Loucy (cell line): ENCODE measurements around the gene CCN2.

Experiments used
- EZH2phosphoT487 ChIP-seq: fragments of 200-600 bp; IDR thresholded peaks from 2 replicates; pipeline ENCODE4 v1.6.1; 2018; ENCODE audit warnings: antibody characterized with exemption, mild to moderate bottlenecking, moderate library complexity, borderline replicate concordance
- TF ChIP-seq, protein P1 (sequence below): fragments of 200-600 bp; sonication (generic); conservative IDR thresholded peaks from 2 replicates; pipeline ENCODE4 v1.5.1; 2014; ENCODE audit warnings: mild to moderate bottlenecking, antibody characterized with exemption, low read length

GRCh38 chr6:131968656-131969055 is 17.5 kb upstream of the CCN2 start:
- TF ChIP-seq, protein P1, sequence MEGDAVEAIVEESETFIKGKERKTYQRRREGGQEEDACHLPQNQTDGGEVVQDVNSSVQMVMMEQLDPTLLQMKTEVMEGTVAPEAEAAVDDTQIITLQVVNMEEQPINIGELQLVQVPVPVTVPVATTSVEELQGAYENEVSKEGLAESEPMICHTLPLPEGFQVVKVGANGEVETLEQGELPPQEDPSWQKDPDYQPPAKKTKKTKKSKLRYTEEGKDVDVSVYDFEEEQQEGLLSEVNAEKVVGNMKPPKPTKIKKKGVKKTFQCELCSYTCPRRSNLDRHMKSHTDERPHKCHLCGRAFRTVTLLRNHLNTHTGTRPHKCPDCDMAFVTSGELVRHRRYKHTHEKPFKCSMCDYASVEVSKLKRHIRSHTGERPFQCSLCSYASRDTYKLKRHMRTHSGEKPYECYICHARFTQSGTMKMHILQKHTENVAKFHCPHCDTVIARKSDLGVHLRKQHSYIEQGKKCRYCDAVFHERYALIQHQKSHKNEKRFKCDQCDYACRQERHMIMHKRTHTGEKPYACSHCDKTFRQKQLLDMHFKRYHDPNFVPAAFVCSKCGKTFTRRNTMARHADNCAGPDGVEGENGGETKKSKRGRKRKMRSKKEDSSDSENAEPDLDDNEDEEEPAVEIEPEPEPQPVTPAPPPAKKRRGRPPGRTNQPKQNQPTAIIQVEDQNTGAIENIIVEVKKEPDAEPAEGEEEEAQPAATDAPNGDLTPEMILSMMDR: no peak
- TF ChIP-seq EZH2phosphoT487: no peak
